HL-60 (cell line): ENCODE data around the gene GTSE1.

Experiments used
- GABPA ChIP-seq: IDR thresholded peaks from 2 replicates; pipeline ENCODE4 v1.6.1; 2012; ENCODE audit warnings: low read depth
- TF ChIP-seq, protein P1 (sequence below): IDR thresholded peaks from one replicate; pipeline ENCODE4 v1.5.1; 2011; ENCODE audit warnings: low read length, control low read depth, inconsistent platforms; ENCODE audit not compliant: insufficient read depth

DNA sequence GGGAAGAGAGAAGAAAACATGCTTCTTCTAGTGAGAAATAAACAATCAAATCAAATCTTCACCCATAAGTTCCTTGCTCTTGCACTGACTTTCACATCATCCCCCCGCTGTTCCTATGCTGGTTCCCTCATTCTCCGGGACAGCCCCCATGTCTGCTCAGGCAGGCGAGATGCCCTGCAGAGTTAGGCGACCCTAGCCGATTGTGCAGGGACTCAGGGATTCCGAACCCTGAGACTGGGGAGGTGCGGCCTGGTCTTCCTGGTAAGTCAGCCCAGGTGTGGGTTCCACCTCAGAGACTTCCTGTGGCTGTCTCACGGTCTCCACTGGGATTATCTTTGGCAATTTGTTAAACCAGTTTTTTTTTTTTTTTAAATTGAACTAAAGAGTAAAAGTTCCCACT is 22.3 kb upstream of the GTSE1 start:
- TF ChIP-seq, protein P1, sequence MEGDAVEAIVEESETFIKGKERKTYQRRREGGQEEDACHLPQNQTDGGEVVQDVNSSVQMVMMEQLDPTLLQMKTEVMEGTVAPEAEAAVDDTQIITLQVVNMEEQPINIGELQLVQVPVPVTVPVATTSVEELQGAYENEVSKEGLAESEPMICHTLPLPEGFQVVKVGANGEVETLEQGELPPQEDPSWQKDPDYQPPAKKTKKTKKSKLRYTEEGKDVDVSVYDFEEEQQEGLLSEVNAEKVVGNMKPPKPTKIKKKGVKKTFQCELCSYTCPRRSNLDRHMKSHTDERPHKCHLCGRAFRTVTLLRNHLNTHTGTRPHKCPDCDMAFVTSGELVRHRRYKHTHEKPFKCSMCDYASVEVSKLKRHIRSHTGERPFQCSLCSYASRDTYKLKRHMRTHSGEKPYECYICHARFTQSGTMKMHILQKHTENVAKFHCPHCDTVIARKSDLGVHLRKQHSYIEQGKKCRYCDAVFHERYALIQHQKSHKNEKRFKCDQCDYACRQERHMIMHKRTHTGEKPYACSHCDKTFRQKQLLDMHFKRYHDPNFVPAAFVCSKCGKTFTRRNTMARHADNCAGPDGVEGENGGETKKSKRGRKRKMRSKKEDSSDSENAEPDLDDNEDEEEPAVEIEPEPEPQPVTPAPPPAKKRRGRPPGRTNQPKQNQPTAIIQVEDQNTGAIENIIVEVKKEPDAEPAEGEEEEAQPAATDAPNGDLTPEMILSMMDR, result no peak
- no peak for TF ChIP-seq GABPA
